ENCODE data around the gene NR6A1.

Gene NR6A1

GRCh38 chr9:124495126-124496074 is 275.7 kb downstream of the NR6A1 start:
- H3K4me3 ChIP-seq (replicated peaks; ENCODE audit: low read depth, low read length): no peak overlapping the region
- DNase-seq (ENCODE audit: low read depth): no peak
- TF ChIP-seq CTCF (IDR thresholded peaks at IDR 0.05; ENCODE audit: low read length, missing control alignments): no peak

- TF ChIP-seq CTCF (IDR thresholded peaks at IDR 0.05; ENCODE audit: low read length, missing control alignments): no peak
- DNase-seq (ENCODE audit: low read depth): no peak
- H3K4me3 ChIP-seq (replicated peaks; ENCODE audit: low read depth, low read length): no peak overlapping the region
Measured at GRCh38 chr9:124493794-124494479, 277.2 kb downstream of the NR6A1 start.

- no peak for TF ChIP-seq CTCF (IDR thresholded peaks at IDR 0.05; ENCODE audit: low read length, missing control alignments)
- H3K4me3 ChIP-seq (replicated peaks; ENCODE audit: low read depth, low read length): no peak overlapping the region
- DNase-seq (ENCODE audit: low read depth): no peak
Measured at GRCh38 chr9:124493218-124493617, 277.9 kb downstream of the NR6A1 start.

GRCh38 chr9:124492818-124493217 is 278.3 kb downstream of the NR6A1 start:
- no peak for DNase-seq (ENCODE audit: low read depth)
- no peak for TF ChIP-seq CTCF (IDR thresholded peaks at IDR 0.05; ENCODE audit: low read length, missing control alignments)
- H3K4me3 ChIP-seq (replicated peaks; ENCODE audit: low read depth, low read length): no peak overlapping the region

- no peak for TF ChIP-seq CTCF (IDR thresholded peaks at IDR 0.05; ENCODE audit: low read length, missing control alignments)
- no peak for DNase-seq (ENCODE audit: low read depth)
- H3K4me3 ChIP-seq (replicated peaks; ENCODE audit: low read depth, low read length): no peak overlapping the region
Measured at GRCh38 chr9:124491049-124491975, 279.8 kb downstream of the NR6A1 start.

GRCh38 chr9:124490004-124490403 is 281.1 kb downstream of the NR6A1 start:
- no peak overlapping the region for H3K4me3 ChIP-seq (replicated peaks; ENCODE audit: low read depth, low read length)
- no peak for DNase-seq (ENCODE audit: low read depth)
- TF ChIP-seq CTCF (IDR thresholded peaks at IDR 0.05; ENCODE audit: low read length, missing control alignments): no peak

Data from fibroblast of pulmonary artery (primary cell).